ENCODE measurements around the gene NEUROG1. TPM values are rescaled to one million over a fixed set of nuclear protein-coding genes. Genes with fewer than 3 reads are reported as not detected.

NEUROG1 gene
- total RNA-seq, 4 donors from 2014 or later = not detected

GRCh38 chr5:135538261-135538660, 2.5 kb upstream of the NEUROG1 start:
- H3K4me3 ChIP-seq (replicated peaks in 1 of 3) = no peak overlapping the region
- H3K27me3 ChIP-seq = peaks cover 35% of the 10 kb centered on the region
- no peaks in the 10 kb centered on the region for H3K9me3 ChIP-seq
- H3K4me1 ChIP-seq = peaks cover under 1 to 15% of the 10 kb centered on the region in 2 donors
- intact Hi-C loops (cut with DNase I) = no loop called here
- TF ChIP-seq CTCF (IDR thresholded peaks at IDR 0.05) (no peak), POLR2A (IDR thresholded peaks at IDR 0.05) (no peak)
- no peak overlapping the region for H3K27ac ChIP-seq
- 71 to 82% methylated on average over 5 of the region's 5 CpGs for WGBS, 2 donors
- H3K36me3 ChIP-seq = no peaks in the 10 kb centered on the region
- DNase-seq = no peak

DNA sequence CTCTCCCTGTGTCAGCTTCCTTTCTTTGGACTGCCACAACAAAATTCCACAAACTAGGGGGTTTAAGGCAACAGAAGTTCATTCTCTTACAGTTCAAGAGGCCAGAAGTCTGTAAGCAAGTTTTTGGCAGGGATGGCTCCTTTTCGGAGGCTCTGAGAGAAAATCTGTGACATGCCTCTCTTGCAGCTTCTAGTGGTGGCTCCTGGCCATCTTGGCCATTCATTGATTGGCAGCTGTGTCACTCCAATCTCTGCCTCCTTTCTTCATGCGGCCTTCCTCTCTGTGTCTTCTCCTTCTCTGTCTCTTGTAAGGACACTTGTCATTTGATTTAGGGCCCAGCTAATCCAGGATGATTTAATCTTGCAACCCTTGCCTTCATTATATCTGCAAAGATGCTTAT, 2.0 kb upstream of the NEUROG1 start:
- Histone ChIP-seq H3K36me3 (no peaks in the 10 kb centered on the region), H3K27ac (no peak overlapping the region), H3K4me3 (replicated peaks in 1 of 3) (no peak overlapping the region), H3K4me1 (peaks cover 0 to 14% of the 10 kb centered on the region in 2 donors), H3K27me3 (peaks cover 33% of the 10 kb centered on the region), H3K9me3 (no peaks in the 10 kb centered on the region)
- no peak for DNase-seq
- intact Hi-C loops (cut with DNase I) = no loop called here
- TF ChIP-seq CTCF (IDR thresholded peaks at IDR 0.05) = no peak
- 60 to 84% methylated on average over 2 of the region's 2 CpGs for WGBS, 2 donors

GRCh38 chr5:135537271-135537670, 1.5 kb upstream of the NEUROG1 start:
- H3K27me3 ChIP-seq = peaks cover 33% of the 10 kb centered on the region
- 48 to 54% methylated on average over 7 of the region's 7 CpGs for WGBS, 2 donors
- H3K4me3 ChIP-seq (replicated peaks in 1 of 3) = no peak overlapping the region
- intact Hi-C loops (cut with DNase I) = no loop called here
- H3K36me3 ChIP-seq = no peaks in the 10 kb centered on the region
- peaks cover 0 to 14% of the 10 kb centered on the region in 2 donors for H3K4me1 ChIP-seq
- H3K27ac ChIP-seq = no peak overlapping the region
- DNase-seq = no peak
- no peak for TF ChIP-seq POLR2A (IDR thresholded peaks at IDR 0.05)
- no peak for TF ChIP-seq CTCF (IDR thresholded peaks at IDR 0.05)
- H3K9me3 ChIP-seq = no peaks in the 10 kb centered on the region

DNA sequence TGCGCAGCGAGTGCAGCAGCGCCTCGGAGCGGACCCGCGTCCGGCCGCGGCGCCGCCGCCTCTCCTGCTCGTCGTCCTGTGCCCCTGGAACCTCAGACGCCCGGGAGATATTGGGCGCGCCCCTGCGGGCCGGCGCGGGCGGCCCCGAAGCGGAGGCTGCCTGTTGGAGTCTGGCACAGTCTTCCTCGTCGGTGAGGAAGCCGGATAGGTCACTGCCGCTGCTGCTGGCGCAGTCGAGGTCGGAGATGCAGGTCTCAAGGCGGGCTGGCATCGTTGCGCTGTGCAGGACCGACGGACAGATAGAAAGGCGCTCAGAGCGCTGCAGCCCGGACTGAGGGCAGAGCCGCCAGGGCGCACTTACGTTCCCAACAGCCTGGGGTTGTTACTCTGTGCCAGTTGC, 344 bp downstream of the NEUROG1 start:
- no peak for DNase-seq
- H3K27ac ChIP-seq = no peak overlapping the region

More for the DNA sequence above, 344 bp downstream of the NEUROG1 start:
- Histone ChIP-seq H3K4me3 (replicated peaks in 1 of 3) (no peak overlapping the region), H3K4me1 (peaks cover 0 to 14% of the 10 kb centered on the region in 2 donors), H3K36me3 (no peaks in the 10 kb centered on the region), H3K9me3 (no peaks in the 10 kb centered on the region), H3K27me3 (peaks cover 33% of the 10 kb centered on the region)
- TF ChIP-seq POLR2A (IDR thresholded peaks at IDR 0.05) (no peak), CTCF (IDR thresholded peaks at IDR 0.05) (no peak)
- WGBS, 2 donors = 0% methylated on average over 5 of the region's 44 CpGs; no CpG with 5 or more reads in 1 of the 2 donors
- intact Hi-C loops (cut with DNase I) = no loop called here

Data from thyroid gland (tissue), 4 donors.